ENCODE results near the gene OAS1. TPM values are rescaled to one million over a fixed set of nuclear protein-coding genes. Genes with fewer than 3 reads are reported as not detected.

OAS1 gene
- total and polyA plus RNA-seq, 2 of the 8 experiments (the other 6 are each of a cell fraction or from before 2014, with no cell fraction given), result 0.23 TPM; not detected in 1

- Histone ChIP-seq H4K5ac (ENCODE audit: insufficient read length, low read depth, low read length) (no peak overlapping the region), H3K56ac (replicated peaks; ENCODE audit: insufficient read length, low read depth, low read length) (no peak overlapping the region), H3K9ac (replicated peaks in 1 of 4; ENCODE audit: extremely low read depth in 1 of 4, low read depth in 3 of 4, low read length in 3 of 4) (no peak overlapping the region), H4K20me1 (replicated peaks in 1 of 2; ENCODE audit: control insufficient read depth in 1 of 2, insufficient read depth in 2 of 2, low read length in 2 of 2) (no peaks in the 10 kb centered on the region), H3K23me2 (ENCODE audit: low read depth, low read length) (no peaks in the 10 kb centered on the region), H2BK12ac (ENCODE audit: low read depth, low read length) (no peak overlapping the region), H3K23ac (ENCODE audit: insufficient read length) (no peak overlapping the region), H2BK20ac (ENCODE audit: low read length) (no peak overlapping the region), H3K4ac (replicated peaks; ENCODE audit: insufficient read length, low read depth, low read length) (no peak overlapping the region), H2BK5ac (ENCODE audit: low read depth, low read length) (no peak overlapping the region), H3K4me3 (ENCODE audit: extremely low read depth in 1 of 4, insufficient read depth in 2 of 4, low read depth in 3 of 4, low read length in 4 of 4) (no peak overlapping the region), H3K27me3 (replicated peaks in 1 of 4; ENCODE audit: control insufficient read depth in 3 of 4, extremely low read depth in 1 of 4, insufficient read depth in 3 of 4, low read length in 3 of 4) (no peaks in the 10 kb centered on the region), H3K9me3 (ENCODE audit: insufficient read depth in 2 of 2, low read depth in 1 of 2, low read length in 1 of 2) (peaks cover 5% of the 10 kb centered on the region in 2 experiments; a peak in 3 of 4 replicates), H3K14ac (ENCODE audit: insufficient read length) (no peak overlapping the region), H2AK5ac (ENCODE audit: low read depth, low read length) (no peak overlapping the region), H3K79me1 (ENCODE audit: low read depth, low read length) (no peaks in the 10 kb centered on the region), H3K79me2 (ENCODE audit: control insufficient read depth in 1 of 2, insufficient read depth in 2 of 2, low read length in 2 of 2) (no peaks in the 10 kb centered on the region), H4K91ac (replicated peaks; ENCODE audit: insufficient read length, low read length) (no peak overlapping the region), H3K4me2 (ENCODE audit: insufficient read depth in 1 of 2, low read depth in 2 of 2, low read length in 2 of 2) (no peak overlapping the region), H2BK15ac (ENCODE audit: low read length) (no peak overlapping the region), H2AFZ (ENCODE audit: low read length) (no peak overlapping the region), H3K4me1 (replicated peaks in 1 of 4; ENCODE audit: control insufficient read depth in 3 of 4, insufficient read depth in 4 of 4, low read length in 3 of 4) (no peaks in the 10 kb centered on the region), H4K8ac (ENCODE audit: extremely low read depth, insufficient read depth, low read length) (no peak overlapping the region), H2BK120ac (replicated peaks; ENCODE audit: low read depth, low read length) (no peak overlapping the region), H3K27ac (ENCODE audit: low read depth, low read length) (no peak overlapping the region), H3K18ac (ENCODE audit: extremely low read depth, low read length) (no peak overlapping the region), H3K36me3 (ENCODE audit: control insufficient read depth in 2 of 4, insufficient read depth in 4 of 4, low read length in 3 of 4) (no peaks in the 10 kb centered on the region)
- FAIRE-seq, result no peak
- ChIA-PET CTCF (ENCODE audit: partially characterized antibody) (interaction anchor here (0.9 to 1.4 kb wide), 2 partner anchors 170 to 354 kb away, joined by 3 to 4 read pairs; no protein-coding TSS in a partner anchor), POLR2A (ENCODE audit: partially characterized antibody) (no interaction called here)
- no peak for DNase-seq (ENCODE audit: low read depth in 1 of 2, low spot score in 2 of 2)
- WGBS, 2 experiments (ENCODE audit: extremely low coverage in 1 of 2, insufficient coverage in 1 of 2, insufficient read length in 1 of 2, insufficient replicate concordance in 2 of 2, low coverage in 1 of 2, low lambda C conversion rate in 2 of 2, missing lambda C conversion rate in 1 of 2), result 96% methylated on average over 4 of the region's 4 CpGs; no CpG with 5 or more reads in 1 of the 2 experiments
- TF ChIP-seq SP1 (IDR thresholded peaks at IDR 0.05; ENCODE audit: low read depth, low read length), result no peak
- TF ChIP-seq CHD1 (IDR thresholded peaks at IDR 0.05; ENCODE audit: low read depth, low read length), result no peak
- no peak for TF ChIP-seq KDM4A (IDR thresholded peaks at IDR 0.05; ENCODE audit: low read depth, low read length, severe bottlenecking)
- no peak for TF ChIP-seq CTBP2 (IDR thresholded peaks at IDR 0.05; ENCODE audit: borderline replicate concordance, insufficient read depth, insufficient read length, low read length)
- TF ChIP-seq JUND (IDR thresholded peaks at IDR 0.05; ENCODE audit: low read length), result no peak
These were observed 1.2 kb upstream of the OAS1 start for GRCh38 chr12:112905451-112906089.
